Colonic mucosa (tissue), 4 donors: ENCODE measurements around the gene LST1. TPM values are rescaled to one million over a fixed set of nuclear protein-coding genes. Genes with fewer than 3 reads are reported as not detected.

Experiments used
- DNase-seq: peaks from one replicate; pipeline ENCODE4 v3.0.0-alpha.2; 2020
- H3K27ac ChIP-seq: fragments of 200-600 bp; one replicate; pipeline ENCODE4 v1.8.0; 2021
- H3K27me3 ChIP-seq: fragments of 200-600 bp; one replicate; pipeline ENCODE4 v1.8.0; 2021
- H3K36me3 ChIP-seq: fragments of 200-600 bp; one replicate; pipeline ENCODE4 v1.8.0; 2021
- H3K4me1 ChIP-seq: fragments of 200-600 bp; one replicate; pipeline ENCODE4 v1.8.0; 2021; ENCODE audit warnings: mild to moderate bottlenecking
- H3K4me3 ChIP-seq: fragments of 200-600 bp; one replicate; pipeline ENCODE4 v1.8.0; 2021
- H3K9ac ChIP-seq, 2 donors: one replicate each; pipeline ENCODE4 v1.7.0; 2013; ENCODE audit warnings: control low read depth in 2 of 2, low read depth in 2 of 2, low read length in 2 of 2
- H3K9me3 ChIP-seq: fragments of 200-600 bp; one replicate; pipeline ENCODE4 v1.8.0; 2021
- intact Hi-C: fragments of 100-400 bp; cut with DNase I; formaldehyde crosslinking; loops from one replicate; pipeline ENCODE4 v1.14.1; 2022
- total RNA-seq, 2 donors: library from RNA; stranded (reverse); fragmentation: NEBNext Ultra II Directional in 1 of 2; extraction: Animal tissue kit (Norgen Biotek cat#: 25700) in 1 of 2; gene quantifications; one replicate each; pipeline ENCODE4 v1.2.1, GENCODE V29; 2021
- TF ChIP-seq, protein P1 (sequence below): fragments of 200-600 bp; IDR thresholded peaks from one replicate; pipeline ENCODE4 v1.8.0; 2022; ENCODE audit warnings: antibody characterized with exemption, mild to moderate bottlenecking
- donor health status: healthy.
- donor health status: DM: no; HTN: no; CAD: no.
- donor health status: DM: no; HTN: no; CAD: no.

LST1 gene
- total RNA-seq, 2 donors from 2014 or later, result 4.8 to 9.2 TPM

DNA sequence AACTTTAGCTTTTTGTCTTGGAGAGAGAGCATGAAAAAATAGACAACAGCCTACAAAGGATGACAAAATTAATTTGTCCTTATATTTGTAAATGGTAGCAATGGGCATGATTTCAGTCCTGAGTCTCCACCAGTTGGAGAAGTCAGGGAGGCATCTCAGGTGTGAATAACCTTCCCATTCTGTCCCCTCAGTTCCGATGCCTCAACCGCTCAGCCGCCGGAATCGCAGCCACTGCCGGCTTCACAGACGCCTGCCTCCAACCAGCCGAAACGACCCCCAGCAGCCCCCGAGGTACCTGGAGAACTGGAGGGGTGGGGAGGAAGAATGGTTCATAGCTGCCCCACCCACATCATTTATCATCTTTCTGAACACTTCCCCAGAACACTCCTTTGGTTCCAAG lies 38.0 kb downstream of the LST1 start:
- Histone ChIP-seq H3K36me3 (peaks cover 32% of the 10 kb centered on the region), H3K9ac (no peak overlapping the region), H3K4me1 (peaks cover 4% of the 10 kb centered on the region), H3K4me3 (no peak overlapping the region), H3K27me3 (no peaks in the 10 kb centered on the region), H3K27ac (no peak overlapping the region), H3K9me3 (no peaks in the 10 kb centered on the region)
- no peak for DNase-seq
- TF ChIP-seq, protein P1, sequence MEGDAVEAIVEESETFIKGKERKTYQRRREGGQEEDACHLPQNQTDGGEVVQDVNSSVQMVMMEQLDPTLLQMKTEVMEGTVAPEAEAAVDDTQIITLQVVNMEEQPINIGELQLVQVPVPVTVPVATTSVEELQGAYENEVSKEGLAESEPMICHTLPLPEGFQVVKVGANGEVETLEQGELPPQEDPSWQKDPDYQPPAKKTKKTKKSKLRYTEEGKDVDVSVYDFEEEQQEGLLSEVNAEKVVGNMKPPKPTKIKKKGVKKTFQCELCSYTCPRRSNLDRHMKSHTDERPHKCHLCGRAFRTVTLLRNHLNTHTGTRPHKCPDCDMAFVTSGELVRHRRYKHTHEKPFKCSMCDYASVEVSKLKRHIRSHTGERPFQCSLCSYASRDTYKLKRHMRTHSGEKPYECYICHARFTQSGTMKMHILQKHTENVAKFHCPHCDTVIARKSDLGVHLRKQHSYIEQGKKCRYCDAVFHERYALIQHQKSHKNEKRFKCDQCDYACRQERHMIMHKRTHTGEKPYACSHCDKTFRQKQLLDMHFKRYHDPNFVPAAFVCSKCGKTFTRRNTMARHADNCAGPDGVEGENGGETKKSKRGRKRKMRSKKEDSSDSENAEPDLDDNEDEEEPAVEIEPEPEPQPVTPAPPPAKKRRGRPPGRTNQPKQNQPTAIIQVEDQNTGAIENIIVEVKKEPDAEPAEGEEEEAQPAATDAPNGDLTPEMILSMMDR, result no peak
- intact Hi-C loops, result loop anchor here (5.0 kb wide), 1 partner anchor 33 kb away; the partner anchor contains the start of gene APOM

DNA sequence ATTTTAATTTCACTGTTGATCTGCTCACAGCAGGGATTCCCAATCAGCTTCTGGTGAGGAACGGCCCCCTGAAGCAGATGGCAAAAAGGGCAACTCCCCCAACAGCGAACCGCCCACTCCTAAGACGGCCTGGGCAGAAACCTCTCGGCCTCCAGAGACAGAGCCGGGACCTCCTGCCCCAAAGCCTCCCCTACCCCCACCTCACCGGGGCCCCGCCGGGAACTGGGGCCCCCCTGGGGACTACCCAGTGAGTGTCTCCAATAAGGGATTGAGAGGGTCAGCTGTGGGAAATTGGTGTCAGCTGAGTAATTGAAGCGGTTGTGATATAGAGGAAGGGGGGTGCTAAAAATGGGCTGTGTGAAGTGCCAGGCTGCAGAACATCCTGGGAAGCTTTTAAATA lies 40.9 kb downstream of the LST1 start:
- Histone ChIP-seq H3K27ac (no peak overlapping the region), H3K4me3 (no peak overlapping the region), H3K27me3 (no peaks in the 10 kb centered on the region), H3K36me3 (peaks cover 43% of the 10 kb centered on the region), H3K9ac (no peak overlapping the region), H3K9me3 (no peaks in the 10 kb centered on the region), H3K4me1 (peaks cover 2% of the 10 kb centered on the region)
- DNase-seq, result no peak
- TF ChIP-seq, protein P1, result no peak
- intact Hi-C loops, result no loop called here

DNA sequence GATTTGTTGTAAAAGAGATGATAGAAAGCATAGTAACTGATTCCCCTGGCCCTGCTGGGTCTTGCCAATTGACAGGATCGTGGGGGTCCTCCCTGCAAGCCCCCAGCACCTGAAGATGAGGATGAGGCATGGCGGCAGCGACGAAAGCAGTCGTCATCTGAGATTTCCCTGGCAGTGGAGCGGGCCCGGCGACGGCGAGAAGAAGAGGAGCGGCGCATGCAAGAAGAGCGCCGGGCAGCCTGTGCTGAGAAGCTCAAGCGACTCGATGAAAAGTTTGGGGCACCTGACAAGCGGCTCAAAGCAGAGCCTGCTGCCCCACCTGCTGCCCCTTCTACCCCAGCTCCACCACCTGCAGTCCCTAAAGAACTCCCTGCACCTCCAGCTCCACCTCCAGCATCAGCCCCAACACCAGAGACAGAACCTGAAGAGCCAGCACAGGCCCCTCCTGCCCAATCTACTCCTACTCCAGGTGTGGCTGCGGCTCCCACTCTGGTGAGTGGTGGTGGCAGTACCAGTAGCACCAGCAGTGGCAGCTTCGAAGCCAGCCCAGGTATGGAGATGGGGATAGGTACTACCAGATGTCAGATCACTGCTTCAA lies 41.7 kb downstream of the LST1 start:
- intact Hi-C loops, result no loop called here
- Histone ChIP-seq H3K4me1 (no peaks in the 10 kb centered on the region), H3K27ac (no peak overlapping the region), H3K4me3 (no peak overlapping the region), H3K36me3 (peaks cover 47% of the 10 kb centered on the region), H3K9me3 (no peaks in the 10 kb centered on the region), H3K9ac (no peak overlapping the region), H3K27me3 (no peaks in the 10 kb centered on the region)
- TF ChIP-seq, protein P1, result no peak
- no peak for DNase-seq

DNA sequence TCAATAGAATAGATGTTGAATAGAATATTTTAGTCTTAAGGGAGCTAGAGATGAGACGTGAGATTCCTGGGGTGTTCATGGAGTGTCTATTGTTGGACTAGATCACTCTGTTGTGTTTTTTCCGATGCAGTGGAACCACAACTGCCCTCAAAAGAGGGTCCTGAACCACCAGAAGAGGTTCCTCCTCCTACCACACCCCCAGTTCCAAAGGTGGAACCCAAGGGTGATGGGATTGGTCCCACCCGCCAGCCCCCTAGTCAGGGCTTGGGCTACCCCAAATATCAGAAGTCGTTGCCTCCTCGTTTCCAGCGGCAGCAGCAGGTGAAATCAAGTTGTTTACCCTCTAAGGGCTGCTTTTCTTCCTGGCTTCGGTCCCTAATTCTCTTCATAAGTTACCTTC lies 42.9 kb downstream of the LST1 start:
- Histone ChIP-seq H3K27me3 (no peaks in the 10 kb centered on the region), H3K4me1 (no peaks in the 10 kb centered on the region), H3K9me3 (no peaks in the 10 kb centered on the region), H3K36me3 (peaks cover 49% of the 10 kb centered on the region), H3K4me3 (no peak overlapping the region), H3K9ac (no peak overlapping the region), H3K27ac (no peak overlapping the region)
- intact Hi-C loops, result no loop called here
- TF ChIP-seq, protein P1, result no peak
- DNase-seq, result no peak

DNA sequence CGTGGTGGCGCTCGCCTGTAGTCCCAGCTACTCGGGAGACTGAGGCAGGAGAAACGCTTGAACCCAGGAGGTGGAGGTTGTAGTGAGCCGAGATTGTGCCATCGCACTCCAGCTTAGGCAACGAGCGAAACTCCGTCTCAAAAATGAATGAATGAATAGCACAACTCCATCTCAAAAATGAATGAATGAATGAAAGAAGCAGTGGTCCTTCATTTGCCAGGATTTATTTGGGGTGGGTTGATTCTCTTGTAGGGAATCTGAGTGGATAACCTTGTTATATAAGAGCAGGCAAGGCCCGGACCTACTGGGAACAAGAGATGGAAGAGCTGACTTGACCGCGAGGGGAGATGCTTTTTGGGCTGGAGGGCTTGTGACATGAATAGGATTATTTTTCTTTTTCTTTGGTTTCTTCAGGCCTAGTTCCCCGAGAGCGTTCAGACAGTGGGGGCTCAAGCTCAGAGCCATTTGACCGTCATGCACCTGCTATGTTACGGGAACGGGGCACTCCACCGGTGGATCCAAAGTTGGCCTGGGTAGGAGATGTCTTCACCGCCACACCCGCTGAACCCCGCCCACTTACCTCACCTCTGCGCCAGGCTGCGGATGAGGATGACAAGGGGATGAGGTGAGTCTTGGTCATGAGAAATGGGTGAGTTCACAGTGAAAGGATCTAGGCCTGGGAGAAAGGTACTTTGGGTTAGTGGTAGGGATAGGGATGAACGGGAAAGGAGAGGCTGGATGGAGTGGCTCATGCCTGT lies 44.3 kb downstream of the LST1 start:
- Histone ChIP-seq H3K9ac (no peak overlapping the region), H3K9me3 (no peaks in the 10 kb centered on the region), H3K36me3 (peaks cover 57% of the 10 kb centered on the region), H3K4me3 (no peak overlapping the region), H3K27me3 (no peaks in the 10 kb centered on the region), H3K27ac (no peak overlapping the region), H3K4me1 (no peaks in the 10 kb centered on the region)
- TF ChIP-seq, protein P1, result no peak
- intact Hi-C loops, result no loop called here
- DNase-seq, result no peak
